WERI-Rb-1 (cell line): ENCODE results near the gene SPOCK1.

Experiments
- DNase-seq: peaks from one replicate; pipeline ENCODE4 v3.0.0-alpha.2; 2020
- H3K27ac ChIP-seq: fragments of 250-450 bp; sonication (Bioruptor Pico); 2 replicates; pipeline ENCODE4 v1.5.1; 2020; ENCODE audit warnings: mild to moderate bottlenecking, moderate library complexity
- H3K27me3 ChIP-seq: fragments of 250-450 bp; sonication (Bioruptor Pico); 2 replicates; pipeline ENCODE4 v1.5.1; 2021; ENCODE audit warnings: mild to moderate bottlenecking, low read depth, moderate library complexity; ENCODE audit not compliant: insufficient read depth, severe bottlenecking
- H3K36me3 ChIP-seq: fragments of 250-450 bp; sonication (Bioruptor Pico); 2 replicates; pipeline ENCODE4 v1.5.1; 2020; ENCODE audit warnings: mild to moderate bottlenecking, moderate library complexity
- H3K4me3 ChIP-seq: 2 replicates; pipeline ENCODE4 v1.5.1; 2011; ENCODE audit warnings: low read depth, mild to moderate bottlenecking, control low read depth, low read length
- H3K9me3 ChIP-seq: fragments of 250-450 bp; sonication (Bioruptor Pico); 2 replicates; pipeline ENCODE4 v1.5.1; 2021; ENCODE audit warnings: mild to moderate bottlenecking, moderate library complexity; ENCODE audit not compliant: severe bottlenecking
- CTCF ChIP-seq: IDR thresholded peaks from 2 replicates; pipeline ENCODE4 v1.5.1; 2011; ENCODE audit warnings: low read depth, mild to moderate bottlenecking, control low read depth, inconsistent platforms, low read length

SPOCK1 gene

GRCh38 chr5:137400571-137400970 lies 98.6 kb downstream of the SPOCK1 start:
- H3K27ac ChIP-seq = no peak overlapping the region
- H3K4me3 ChIP-seq = no peak overlapping the region
- no peaks in the 10 kb centered on the region for H3K36me3 ChIP-seq
- H3K9me3 ChIP-seq = no peaks in the 10 kb centered on the region
- H3K27me3 ChIP-seq = no peaks in the 10 kb centered on the region
- DNase-seq = no peak
- TF ChIP-seq CTCF = no peak

GRCh38 chr5:137399911-137400310 lies 99.2 kb downstream of the SPOCK1 start:
- DNase-seq = no peak
- Histone ChIP-seq H3K9me3 (no peaks in the 10 kb centered on the region), H3K4me3 (no peak overlapping the region), H3K36me3 (no peaks in the 10 kb centered on the region), H3K27me3 (no peaks in the 10 kb centered on the region), H3K27ac (no peak overlapping the region)
- no peak for TF ChIP-seq CTCF

DNA sequence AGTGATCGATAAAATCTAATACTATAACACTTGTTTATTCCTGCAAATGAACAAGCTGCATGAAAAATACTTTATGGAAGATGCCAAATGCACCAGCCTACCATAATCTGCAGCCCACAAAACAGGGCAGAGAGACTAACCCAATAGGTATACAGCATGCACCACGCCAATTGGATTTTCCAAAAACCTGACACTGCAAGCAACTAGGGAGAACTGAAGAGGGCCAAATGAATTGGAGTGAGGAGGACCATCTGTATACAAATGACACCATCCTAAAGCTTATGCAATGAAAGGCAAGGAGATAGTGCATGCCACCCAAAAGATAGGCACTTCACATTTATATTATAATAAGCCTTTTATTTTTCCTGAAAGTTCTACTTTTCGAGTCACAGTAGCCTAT lies 100.4 kb downstream of the SPOCK1 start:
- Histone ChIP-seq H3K4me3 (no peak overlapping the region), H3K36me3 (no peaks in the 10 kb centered on the region), H3K9me3 (no peaks in the 10 kb centered on the region), H3K27ac (no peak overlapping the region), H3K27me3 (no peaks in the 10 kb centered on the region)
- no peak for TF ChIP-seq CTCF
- DNase-seq = no peak

- no peak for TF ChIP-seq CTCF
- DNase-seq = no peak
- Histone ChIP-seq H3K36me3 (no peaks in the 10 kb centered on the region), H3K4me3 (no peak overlapping the region), H3K27ac (no peak overlapping the region), H3K9me3 (no peaks in the 10 kb centered on the region), H3K27me3 (no peaks in the 10 kb centered on the region)
These were observed 101.0 kb downstream of the SPOCK1 start for GRCh38 chr5:137398154-137398553.

- TF ChIP-seq CTCF = no peak
- no peaks in the 10 kb centered on the region for H3K27me3 ChIP-seq
These were observed 103.9 kb downstream of the SPOCK1 start for GRCh38 chr5:137395011-137395755.

DNA sequence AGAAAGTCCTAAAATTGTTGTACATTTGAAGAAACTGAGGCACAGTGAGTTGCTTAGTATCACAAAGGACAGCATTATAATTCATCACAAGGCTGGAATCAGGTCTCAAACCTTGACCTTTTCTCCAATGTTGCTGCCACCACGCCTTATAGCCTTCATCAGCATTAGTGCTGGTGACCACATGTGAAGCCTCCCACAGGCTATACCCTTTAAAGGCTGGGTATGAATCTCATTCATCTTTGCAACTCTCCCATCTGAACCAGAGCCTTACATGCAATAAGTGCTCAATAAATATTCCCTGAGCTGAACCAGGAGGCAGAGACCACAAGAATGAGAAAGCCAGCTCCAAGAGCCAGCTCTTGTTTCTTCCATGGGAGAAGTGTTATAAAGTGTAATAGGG lies 104.7 kb downstream of the SPOCK1 start:
- no peaks in the 10 kb centered on the region for H3K9me3 ChIP-seq
- no peak for DNase-seq
- TF ChIP-seq CTCF = no peak
- H3K27ac ChIP-seq = no peak overlapping the region
- no peak overlapping the region for H3K4me3 ChIP-seq
- no peaks in the 10 kb centered on the region for H3K36me3 ChIP-seq
- no peaks in the 10 kb centered on the region for H3K27me3 ChIP-seq

More at GRCh38 chr5:137395011-137395755, 103.9 kb downstream of the SPOCK1 start:
- H3K4me3 ChIP-seq = no peak overlapping the region
- H3K27ac ChIP-seq = no peak overlapping the region
- no peak for DNase-seq
- no peaks in the 10 kb centered on the region for H3K36me3 ChIP-seq
- H3K9me3 ChIP-seq = no peaks in the 10 kb centered on the region
